A549 (cell line): ENCODE measurements around the gene C1orf115.

Experiments
- CEBPB ChIP-seq, 2 experiments: fragments of >200 bp in 1 of 2; sonication (Bioruptor Twin) in 1 of 2; formaldehyde crosslinking in 1 of 2; IDR thresholded peaks; 2 replicates each; pipeline ENCODE4 v1.6.1; 2012 to 2016
- EP300 ChIP-seq, 2 experiments: fragments of >200 bp; sonication (Bioruptor Twin); formaldehyde crosslinking; IDR thresholded peaks; 2 replicates in 1 of 2; 3 replicates in 1 of 2; pipeline ENCODE4 v1.6.1; 2016 to 2017
- ESRRA ChIP-seq: fragments of 150-350 bp; IDR thresholded peaks from 2 replicates; pipeline ENCODE4 v1.6.1; 2014; ENCODE audit warnings: mild to moderate bottlenecking, low read length, borderline replicate concordance
- FOXS1 ChIP-seq: fragments of 250-450 bp; sonication (Bioruptor Pico); IDR thresholded peaks from 2 replicates; pipeline ENCODE4 v1.5.0; 2020; ENCODE audit warnings: mild to moderate bottlenecking, moderate library complexity
- KDM1A ChIP-seq: fragments of 200-600 bp; sonication (generic); IDR thresholded peaks from 2 replicates; pipeline ENCODE4 v1.6.1; 2016; ENCODE audit warnings: low read depth, mild to moderate bottlenecking
- MAFK ChIP-seq: fragments of 450-650 bp; IDR thresholded peaks from 2 replicates; pipeline ENCODE4 v1.6.1; 2014; ENCODE audit not compliant: partially characterized antibody
- MAZ ChIP-seq: fragments of 150-350 bp; IDR thresholded peaks from 2 replicates; pipeline ENCODE4 v1.6.1; 2014; ENCODE audit warnings: antibody characterized with exemption, low read depth, low read length, borderline replicate concordance
- PBX3 ChIP-seq: IDR thresholded peaks from 2 replicates; pipeline ENCODE4 v1.6.1; 2012
- POLR2A ChIP-seq: IDR thresholded peaks from 2 replicates; pipeline ENCODE4 v1.6.1; 2012; ENCODE audit warnings: mild to moderate bottlenecking, low read length
- RAD21 ChIP-seq, 2 experiments: fragments of >200 bp in 1 of 2; sonication (Bioruptor Twin) in 1 of 2; formaldehyde crosslinking in 1 of 2; IDR thresholded peaks in 1 of 2; conservative IDR thresholded peaks in 1 of 2; 2 replicates in 1 of 2; 3 replicates in 1 of 2; pipeline ENCODE4 v1.6.1; 2012 to 2018; ENCODE audit warnings: inconsistent platforms in 1 of 2
- RFX5 ChIP-seq: fragments of 450-650 bp; IDR thresholded peaks from 2 replicates; pipeline ENCODE4 v1.7.1; 2014; ENCODE audit warnings: antibody characterized with exemption, mild to moderate bottlenecking, moderate library complexity
- TF ChIP-seq, protein P1 (sequence below): fragments of >200 bp; sonication (Bioruptor Twin); formaldehyde crosslinking; IDR thresholded peaks from 3 replicates; pipeline ENCODE4 v1.5.1; 2016
- TF ChIP-seq, protein P2 (sequence below): fragments of 450-650 bp; IDR thresholded peaks from 2 replicates; pipeline ENCODE4 v1.6.1; 2014; ENCODE audit warnings: antibody characterized with exemption

DNA sequence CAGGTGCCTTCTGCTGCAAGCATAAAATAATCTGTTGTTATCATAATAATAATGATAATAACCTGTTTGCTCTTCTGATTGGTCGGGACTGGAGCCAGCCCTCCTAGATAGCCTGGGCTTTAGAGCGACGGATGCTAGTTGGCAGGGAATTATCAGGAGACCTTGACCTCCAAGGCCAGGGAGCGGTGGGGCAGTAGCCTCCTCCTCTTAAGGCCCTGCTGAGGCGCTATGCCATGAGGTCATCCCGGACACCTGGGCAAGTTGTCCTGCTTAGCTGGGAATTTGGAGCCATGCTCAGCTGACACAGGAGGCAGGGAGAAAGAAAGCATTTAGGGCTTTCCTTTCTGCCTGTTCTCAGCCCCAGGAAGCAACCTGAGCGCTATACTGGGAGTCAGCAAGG, 15.6 kb downstream of the C1orf115 start:
- TF ChIP-seq, protein P1, sequence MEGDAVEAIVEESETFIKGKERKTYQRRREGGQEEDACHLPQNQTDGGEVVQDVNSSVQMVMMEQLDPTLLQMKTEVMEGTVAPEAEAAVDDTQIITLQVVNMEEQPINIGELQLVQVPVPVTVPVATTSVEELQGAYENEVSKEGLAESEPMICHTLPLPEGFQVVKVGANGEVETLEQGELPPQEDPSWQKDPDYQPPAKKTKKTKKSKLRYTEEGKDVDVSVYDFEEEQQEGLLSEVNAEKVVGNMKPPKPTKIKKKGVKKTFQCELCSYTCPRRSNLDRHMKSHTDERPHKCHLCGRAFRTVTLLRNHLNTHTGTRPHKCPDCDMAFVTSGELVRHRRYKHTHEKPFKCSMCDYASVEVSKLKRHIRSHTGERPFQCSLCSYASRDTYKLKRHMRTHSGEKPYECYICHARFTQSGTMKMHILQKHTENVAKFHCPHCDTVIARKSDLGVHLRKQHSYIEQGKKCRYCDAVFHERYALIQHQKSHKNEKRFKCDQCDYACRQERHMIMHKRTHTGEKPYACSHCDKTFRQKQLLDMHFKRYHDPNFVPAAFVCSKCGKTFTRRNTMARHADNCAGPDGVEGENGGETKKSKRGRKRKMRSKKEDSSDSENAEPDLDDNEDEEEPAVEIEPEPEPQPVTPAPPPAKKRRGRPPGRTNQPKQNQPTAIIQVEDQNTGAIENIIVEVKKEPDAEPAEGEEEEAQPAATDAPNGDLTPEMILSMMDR, result no peak
- TF ChIP-seq MAZ (no peak), EP300 (IDR thresholded peaks at IDR 0.05) (no peak), CEBPB (IDR thresholded peaks at IDR 0.05) (no peak), POLR2A (no peak), FOXS1 (no peak), ESRRA (no peak), KDM1A (no peak), PBX3 (no peak), MAFK (no peak), RFX5 (no peak), RAD21 (conservative IDR thresholded peaks at IDR 0.05 in 1 of 2, IDR thresholded peaks at IDR 0.05 in 1 of 2) (no peak)
- TF ChIP-seq, protein P2, sequence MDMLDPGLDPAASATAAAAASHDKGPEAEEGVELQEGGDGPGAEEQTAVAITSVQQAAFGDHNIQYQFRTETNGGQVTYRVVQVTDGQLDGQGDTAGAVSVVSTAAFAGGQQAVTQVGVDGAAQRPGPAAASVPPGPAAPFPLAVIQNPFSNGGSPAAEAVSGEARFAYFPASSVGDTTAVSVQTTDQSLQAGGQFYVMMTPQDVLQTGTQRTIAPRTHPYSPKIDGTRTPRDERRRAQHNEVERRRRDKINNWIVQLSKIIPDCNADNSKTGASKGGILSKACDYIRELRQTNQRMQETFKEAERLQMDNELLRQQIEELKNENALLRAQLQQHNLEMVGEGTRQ, result no peak
